ENCODE measurements around the gene UROS. TPM values are rescaled to one million over a fixed set of nuclear protein-coding genes. Genes with fewer than 3 reads are reported as not detected.
A peak's percentile ranks its signal among the peaks of the same experiment; 100 is the strongest.

Gene UROS
- total and polyA plus RNA-seq, 2 donors (not counting 1 experiment from before 2014, with no cell fraction given) = 54.4 to 60.4 TPM

GRCh38 chr10:125762692-125763648, 60.1 kb downstream of the UROS start:
- H3K4me3 ChIP-seq (replicated peaks in 1 of 4; ENCODE audit: control extremely low read depth in 1 of 4, insufficient read depth in 1 of 4, low read depth in 3 of 4, low read length in 4 of 4) = no peak overlapping the region
- no peaks in the 10 kb centered on the region for H4K20me1 ChIP-seq (ENCODE audit: control insufficient read depth, extremely low read depth, insufficient read depth, low read length)
- H3K27me3 ChIP-seq (ENCODE audit: control insufficient read depth, insufficient read depth, low read length) = no peaks in the 10 kb centered on the region
- H3K9me3 ChIP-seq (ENCODE audit: control insufficient read depth, insufficient read depth, low read depth, low read length) = no peaks in the 10 kb centered on the region
- no peaks in the 10 kb centered on the region for H3K4me1 ChIP-seq (ENCODE audit: control insufficient read depth, extremely low read depth, insufficient read depth, low read length)
- H3K9ac ChIP-seq (ENCODE audit: insufficient read depth, low read length) = no peak overlapping the region
- H2AFZ ChIP-seq (ENCODE audit: low read length) = no peak overlapping the region
- H3K79me2 ChIP-seq (ENCODE audit: control insufficient read depth, insufficient read depth, low read length) = no peaks in the 10 kb centered on the region
- H3K4me2 ChIP-seq (ENCODE audit: extremely low read depth, insufficient read depth, low read length) = no peak overlapping the region
- H3K36me3 ChIP-seq (ENCODE audit: control insufficient read depth, insufficient read depth, low read length) = peaks cover 11% of the 10 kb centered on the region
- TF ChIP-seq, protein P1, sequence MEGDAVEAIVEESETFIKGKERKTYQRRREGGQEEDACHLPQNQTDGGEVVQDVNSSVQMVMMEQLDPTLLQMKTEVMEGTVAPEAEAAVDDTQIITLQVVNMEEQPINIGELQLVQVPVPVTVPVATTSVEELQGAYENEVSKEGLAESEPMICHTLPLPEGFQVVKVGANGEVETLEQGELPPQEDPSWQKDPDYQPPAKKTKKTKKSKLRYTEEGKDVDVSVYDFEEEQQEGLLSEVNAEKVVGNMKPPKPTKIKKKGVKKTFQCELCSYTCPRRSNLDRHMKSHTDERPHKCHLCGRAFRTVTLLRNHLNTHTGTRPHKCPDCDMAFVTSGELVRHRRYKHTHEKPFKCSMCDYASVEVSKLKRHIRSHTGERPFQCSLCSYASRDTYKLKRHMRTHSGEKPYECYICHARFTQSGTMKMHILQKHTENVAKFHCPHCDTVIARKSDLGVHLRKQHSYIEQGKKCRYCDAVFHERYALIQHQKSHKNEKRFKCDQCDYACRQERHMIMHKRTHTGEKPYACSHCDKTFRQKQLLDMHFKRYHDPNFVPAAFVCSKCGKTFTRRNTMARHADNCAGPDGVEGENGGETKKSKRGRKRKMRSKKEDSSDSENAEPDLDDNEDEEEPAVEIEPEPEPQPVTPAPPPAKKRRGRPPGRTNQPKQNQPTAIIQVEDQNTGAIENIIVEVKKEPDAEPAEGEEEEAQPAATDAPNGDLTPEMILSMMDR (conservative IDR thresholded peaks at IDR 0.05 in 1 of 2, IDR thresholded peaks at IDR 0.05 in 1 of 2; ENCODE audit: low read depth in 1 of 2, low read length in 2 of 2) = no peak
- no peak for TF ChIP-seq EZH2 (IDR thresholded peaks at IDR 0.05; ENCODE audit: low read length, missing control alignments)
- H3K27ac ChIP-seq (ENCODE audit: insufficient read depth, low read length) = no peak overlapping the region
- DNase-seq (ENCODE audit: low read depth in 2 of 2) = no peak

GRCh38 chr10:125761961-125762360, 61.1 kb downstream of the UROS start:
- Histone ChIP-seq H3K36me3 (ENCODE audit: control insufficient read depth, insufficient read depth, low read length) (peaks cover 11% of the 10 kb centered on the region), H3K4me3 (replicated peaks in 1 of 4; ENCODE audit: control extremely low read depth in 1 of 4, insufficient read depth in 1 of 4, low read depth in 3 of 4, low read length in 4 of 4) (no peak overlapping the region), H3K4me2 (ENCODE audit: extremely low read depth, insufficient read depth, low read length) (no peak overlapping the region), H3K79me2 (ENCODE audit: control insufficient read depth, insufficient read depth, low read length) (no peaks in the 10 kb centered on the region), H4K20me1 (ENCODE audit: control insufficient read depth, extremely low read depth, insufficient read depth, low read length) (no peaks in the 10 kb centered on the region), H3K27ac (ENCODE audit: insufficient read depth, low read length) (no peak overlapping the region), H3K27me3 (ENCODE audit: control insufficient read depth, insufficient read depth, low read length) (no peaks in the 10 kb centered on the region), H2AFZ (ENCODE audit: low read length) (no peak overlapping the region), H3K9ac (ENCODE audit: insufficient read depth, low read length) (no peak overlapping the region), H3K9me3 (ENCODE audit: control insufficient read depth, insufficient read depth, low read depth, low read length) (no peaks in the 10 kb centered on the region), H3K4me1 (ENCODE audit: control insufficient read depth, extremely low read depth, insufficient read depth, low read length) (no peaks in the 10 kb centered on the region)
- TF ChIP-seq EZH2 (IDR thresholded peaks at IDR 0.05; ENCODE audit: low read length, missing control alignments) = no peak
- TF ChIP-seq, protein P1 (conservative IDR thresholded peaks at IDR 0.05 in 1 of 2, IDR thresholded peaks at IDR 0.05 in 1 of 2; ENCODE audit: low read depth in 1 of 2, low read length in 2 of 2) = no peak
- peak in 1 of 2 donors; percentile 3 for DNase-seq (ENCODE audit: low read depth in 2 of 2)

- H2AFZ ChIP-seq (ENCODE audit: low read length) = no peak overlapping the region
- no peak overlapping the region for H3K4me2 ChIP-seq (ENCODE audit: extremely low read depth, insufficient read depth, low read length)
- H3K27me3 ChIP-seq (ENCODE audit: control insufficient read depth, insufficient read depth, low read length) = no peaks in the 10 kb centered on the region
- H3K4me3 ChIP-seq (replicated peaks in 1 of 4; ENCODE audit: control extremely low read depth in 1 of 4, insufficient read depth in 1 of 4, low read depth in 3 of 4, low read length in 4 of 4) = no peak overlapping the region
- TF ChIP-seq, protein P1 (conservative IDR thresholded peaks at IDR 0.05 in 1 of 2, IDR thresholded peaks at IDR 0.05 in 1 of 2; ENCODE audit: low read depth in 1 of 2, low read length in 2 of 2) = no peak
- H3K27ac ChIP-seq (ENCODE audit: insufficient read depth, low read length) = no peak overlapping the region
- no peaks in the 10 kb centered on the region for H4K20me1 ChIP-seq (ENCODE audit: control insufficient read depth, extremely low read depth, insufficient read depth, low read length)
- H3K9ac ChIP-seq (ENCODE audit: insufficient read depth, low read length) = no peak overlapping the region
- H3K9me3 ChIP-seq (ENCODE audit: control insufficient read depth, insufficient read depth, low read depth, low read length) = no peaks in the 10 kb centered on the region
- H3K79me2 ChIP-seq (ENCODE audit: control insufficient read depth, insufficient read depth, low read length) = no peaks in the 10 kb centered on the region
- no peak for DNase-seq (ENCODE audit: low read depth in 2 of 2)
- peaks cover 9% of the 10 kb centered on the region for H3K36me3 ChIP-seq (ENCODE audit: control insufficient read depth, insufficient read depth, low read length)
- H3K4me1 ChIP-seq (ENCODE audit: control insufficient read depth, extremely low read depth, insufficient read depth, low read length) = no peaks in the 10 kb centered on the region
These were observed 65.3 kb downstream of the UROS start for GRCh38 chr10:125757742-125758141.

Measured in fibroblast of lung (primary cell).